ENCODE measurements around the gene ST3GAL3. TPM values are rescaled to one million over a fixed set of nuclear protein-coding genes. Genes with fewer than 3 reads are reported as not detected.

ST3GAL3 gene
- total RNA-seq, 2 experiments from 2014 or later = 23.7 to 24.3 TPM

DNA sequence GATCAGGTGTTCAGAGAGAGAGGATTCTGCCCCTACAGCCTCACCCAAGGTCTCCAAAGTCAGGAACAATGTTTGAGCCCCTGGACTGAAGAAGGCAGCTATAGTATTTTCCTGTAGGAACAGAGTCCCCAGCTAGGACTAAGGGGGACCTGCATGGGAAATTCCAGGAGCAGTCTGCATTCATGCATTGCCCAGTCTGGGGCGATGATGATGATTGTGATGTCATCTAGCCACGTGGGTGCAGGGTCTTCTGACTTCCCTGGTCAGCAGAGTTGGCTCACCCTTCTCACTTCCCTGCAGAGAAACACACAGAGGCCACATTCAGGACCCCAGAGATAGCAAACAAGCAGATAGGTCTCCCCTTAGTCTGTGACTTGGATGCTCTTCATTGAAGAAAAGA is 169.8 kb downstream of the ST3GAL3 start:
- CTCF ChIA-PET = interaction anchor here (1.6 to 2.4 kb wide), 2 partner anchors 58 kb away, joined by 3 to 5 read pairs; no protein-coding TSS in a partner anchor
- POLR2A ChIA-PET = no interaction called here
- H3K9me3 Mint-ChIP-seq = no peaks in the 10 kb centered on the region

GRCh38 chr1:43878440-43878839 is 171.1 kb downstream of the ST3GAL3 start:
- ChIA-PET POLR2A (no interaction called here), CTCF (interaction anchor here (2.4 kb wide), 1 partner anchor 57 kb away, joined by 5 read pairs; no protein-coding TSS in a partner anchor)
- no peak for DNase-seq
- Mint-ChIP-seq H3K4me1 (no peaks in the 10 kb centered on the region), H3K36me3 (ENCODE audit: low read depth) (no peaks in the 10 kb centered on the region), H3K27me3 (no peaks in the 10 kb centered on the region), H3K27ac (no peak overlapping the region), H3K9me3 (no peaks in the 10 kb centered on the region), H3K4me3 (no peak overlapping the region)

More for the DNA sequence above, 169.8 kb downstream of the ST3GAL3 start:
- Mint-ChIP-seq H3K27me3 (no peaks in the 10 kb centered on the region), H3K4me1 (no peaks in the 10 kb centered on the region), H3K27ac (no peak overlapping the region), H3K36me3 (ENCODE audit: low read depth) (no peaks in the 10 kb centered on the region), H3K4me3 (no peak overlapping the region)
- no peak for DNase-seq

GRCh38 chr1:43878854-43879253 is 171.5 kb downstream of the ST3GAL3 start:
- Mint-ChIP-seq H3K27me3 (no peaks in the 10 kb centered on the region), H3K9me3 (no peaks in the 10 kb centered on the region), H3K27ac (no peak overlapping the region), H3K36me3 (ENCODE audit: low read depth) (no peaks in the 10 kb centered on the region), H3K4me1 (no peaks in the 10 kb centered on the region), H3K4me3 (no peak overlapping the region)
- ChIA-PET POLR2A (no interaction called here), CTCF (interaction anchor here (2.4 kb wide), 1 partner anchor 56 kb away, joined by 5 read pairs; no protein-coding TSS in a partner anchor)
- no peak for DNase-seq

DNA sequence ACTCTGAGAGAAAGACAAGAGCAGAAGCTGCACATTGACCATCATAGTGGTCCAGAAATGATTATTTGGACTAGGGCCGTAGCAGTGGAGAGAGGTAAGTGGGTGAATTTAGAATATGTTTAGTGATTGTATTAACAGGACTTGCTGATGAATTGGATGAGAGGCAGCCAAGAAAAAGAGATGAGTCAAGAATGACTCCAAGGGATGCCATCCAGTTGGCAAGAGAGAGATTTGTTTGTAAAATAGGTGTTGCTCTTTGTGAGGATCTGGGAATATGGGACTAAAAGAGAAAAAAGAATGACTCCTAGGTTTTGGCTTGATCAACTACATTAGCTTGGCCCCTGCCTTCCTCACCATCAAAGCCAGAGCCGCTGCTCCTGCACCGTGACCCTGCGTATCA is 172.1 kb downstream of the ST3GAL3 start:
- ChIA-PET POLR2A (no interaction called here), CTCF (interaction anchor here (2.4 kb wide), 1 partner anchor 56 kb away, joined by 5 read pairs; no protein-coding TSS in a partner anchor)
- no peaks in the 10 kb centered on the region for H3K36me3 Mint-ChIP-seq (ENCODE audit: low read depth)
- no peaks in the 10 kb centered on the region for H3K9me3 Mint-ChIP-seq
- DNase-seq = no peak
- H3K4me1 Mint-ChIP-seq = no peaks in the 10 kb centered on the region
- no peak overlapping the region for H3K27ac Mint-ChIP-seq
- H3K4me3 Mint-ChIP-seq = no peak overlapping the region
- H3K27me3 Mint-ChIP-seq = no peaks in the 10 kb centered on the region

DNA sequence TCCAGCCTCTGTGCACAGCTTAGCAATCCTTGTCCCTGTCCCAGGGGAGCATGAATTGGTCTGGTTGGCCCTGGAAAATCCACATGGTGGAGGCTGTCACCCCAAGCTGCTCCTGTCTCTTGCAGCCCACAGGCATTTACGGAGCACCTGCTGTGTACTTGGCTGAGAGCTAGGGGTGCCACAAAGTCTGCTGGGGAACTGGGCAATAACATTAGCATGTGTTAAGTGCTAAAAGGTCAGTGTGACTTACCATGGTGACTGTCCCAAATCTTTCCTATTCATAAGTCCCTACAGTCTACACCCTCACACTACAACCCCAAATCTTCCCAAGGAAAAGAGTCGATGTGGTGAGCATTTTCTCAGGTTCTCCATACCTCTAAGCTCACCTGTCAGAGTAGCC is 172.7 kb downstream of the ST3GAL3 start:
- Mint-ChIP-seq H3K9me3 (no peaks in the 10 kb centered on the region), H3K27ac (no peak overlapping the region), H3K36me3 (ENCODE audit: low read depth) (no peaks in the 10 kb centered on the region), H3K4me1 (no peaks in the 10 kb centered on the region), H3K27me3 (no peaks in the 10 kb centered on the region), H3K4me3 (no peak overlapping the region)
- POLR2A ChIA-PET = no interaction called here
- no peak for DNase-seq
- CTCF ChIA-PET = no interaction called here

GRCh38 chr1:43880604-43881003 is 173.3 kb downstream of the ST3GAL3 start:
- H3K27me3 Mint-ChIP-seq = no peaks in the 10 kb centered on the region
- H3K27ac Mint-ChIP-seq = no peak overlapping the region
- H3K4me1 Mint-ChIP-seq = peaks cover 2% of the 10 kb centered on the region
- no peak for DNase-seq
- POLR2A ChIA-PET = no interaction called here
- H3K9me3 Mint-ChIP-seq = no peaks in the 10 kb centered on the region
- H3K36me3 Mint-ChIP-seq (ENCODE audit: low read depth) = no peaks in the 10 kb centered on the region
- CTCF ChIA-PET = no interaction called here
- H3K4me3 Mint-ChIP-seq = no peak overlapping the region

DNA sequence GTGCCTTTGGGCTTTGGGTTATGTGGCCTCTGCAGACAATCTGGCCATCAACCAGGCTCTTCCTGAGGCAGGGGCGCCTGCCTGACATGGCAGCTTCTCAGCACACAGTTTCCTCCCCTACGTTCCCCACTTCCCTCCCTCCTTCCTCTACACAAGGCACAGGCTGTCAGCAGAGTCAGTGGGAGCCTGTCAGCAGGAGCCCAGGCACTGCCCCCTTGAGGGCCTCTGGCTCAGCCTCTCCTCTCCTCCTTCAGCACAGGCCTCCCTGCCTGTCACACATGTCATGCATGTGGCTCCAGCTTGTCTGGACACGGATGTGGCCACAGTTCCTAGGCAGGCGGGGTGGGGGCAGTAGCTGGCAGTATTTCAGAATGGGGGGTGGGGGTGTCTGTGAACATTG is 174.1 kb downstream of the ST3GAL3 start:
- CTCF ChIA-PET = no interaction called here
- POLR2A ChIA-PET = no interaction called here
- no peak for DNase-seq
- H3K9me3 Mint-ChIP-seq = no peaks in the 10 kb centered on the region
- no peaks in the 10 kb centered on the region for H3K27me3 Mint-ChIP-seq
- H3K27ac Mint-ChIP-seq = no peak overlapping the region
- H3K4me1 Mint-ChIP-seq = peaks cover 4% of the 10 kb centered on the region
- H3K4me3 Mint-ChIP-seq = no peak overlapping the region
- no peaks in the 10 kb centered on the region for H3K36me3 Mint-ChIP-seq (ENCODE audit: low read depth)

DNA sequence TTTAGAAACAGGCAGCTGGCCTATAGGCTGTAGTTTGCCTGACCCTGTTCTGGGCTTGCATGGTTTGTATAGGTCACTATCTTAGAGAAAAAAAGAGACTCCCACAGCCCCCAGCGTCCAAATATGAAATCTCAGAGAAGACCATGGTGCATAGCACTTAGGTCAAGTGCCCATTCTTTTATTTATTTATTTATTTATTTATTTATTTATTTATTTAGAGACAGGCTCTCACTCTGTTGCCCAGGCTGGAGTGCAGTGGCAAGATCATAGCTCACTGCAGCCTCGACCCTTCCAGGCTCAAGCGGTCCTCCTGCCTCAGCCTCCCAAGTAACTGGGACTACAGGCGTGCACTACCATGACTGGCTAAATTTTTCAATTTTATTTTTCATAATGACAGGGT is 175.4 kb downstream of the ST3GAL3 start:
- CTCF ChIA-PET = interaction anchor here (0.6 to 1.2 kb wide), 2 partner anchors 10 to 15 kb away, joined by 3 to 4 read pairs; no protein-coding TSS in a partner anchor

GRCh38 chr1:43883321-43883720 is 176.0 kb downstream of the ST3GAL3 start:
- Mint-ChIP-seq H3K27ac (no peak overlapping the region), H3K4me1 (peaks cover 4% of the 10 kb centered on the region), H3K9me3 (no peaks in the 10 kb centered on the region), H3K27me3 (no peaks in the 10 kb centered on the region), H3K4me3 (no peak overlapping the region), H3K36me3 (ENCODE audit: low read depth) (no peaks in the 10 kb centered on the region)
- POLR2A ChIA-PET = no interaction called here
- DNase-seq = no peak
- CTCF ChIA-PET = interaction anchor here (1.2 kb wide), 1 partner anchor 15 kb away, joined by 4 read pairs; no protein-coding TSS in a partner anchor

More for the DNA sequence above, 175.4 kb downstream of the ST3GAL3 start:
- DNase-seq = no peak
- Mint-ChIP-seq H3K4me1 (peaks cover 4% of the 10 kb centered on the region), H3K4me3 (no peak overlapping the region), H3K9me3 (no peaks in the 10 kb centered on the region), H3K36me3 (ENCODE audit: low read depth) (no peaks in the 10 kb centered on the region), H3K27me3 (no peaks in the 10 kb centered on the region), H3K27ac (no peak overlapping the region)
- POLR2A ChIA-PET = no interaction called here

GRCh38 chr1:43885279-43885801 is 178.0 kb downstream of the ST3GAL3 start:
- no peaks in the 10 kb centered on the region for H3K27me3 Mint-ChIP-seq
- no peak for DNase-seq
- CTCF ChIA-PET = interaction anchor here (1.1 to 1.7 kb wide), 2 partner anchors 24 to 49 kb away, joined by 3 to 5 read pairs; no protein-coding TSS in a partner anchor
- no peaks in the 10 kb centered on the region for H3K36me3 Mint-ChIP-seq (ENCODE audit: low read depth)
- no peaks in the 10 kb centered on the region for H3K9me3 Mint-ChIP-seq
- H3K27ac Mint-ChIP-seq = no peak overlapping the region
- peaks cover 4% of the 10 kb centered on the region for H3K4me1 Mint-ChIP-seq
- H3K4me3 Mint-ChIP-seq = no peak overlapping the region
- POLR2A ChIA-PET = no interaction called here

DNA sequence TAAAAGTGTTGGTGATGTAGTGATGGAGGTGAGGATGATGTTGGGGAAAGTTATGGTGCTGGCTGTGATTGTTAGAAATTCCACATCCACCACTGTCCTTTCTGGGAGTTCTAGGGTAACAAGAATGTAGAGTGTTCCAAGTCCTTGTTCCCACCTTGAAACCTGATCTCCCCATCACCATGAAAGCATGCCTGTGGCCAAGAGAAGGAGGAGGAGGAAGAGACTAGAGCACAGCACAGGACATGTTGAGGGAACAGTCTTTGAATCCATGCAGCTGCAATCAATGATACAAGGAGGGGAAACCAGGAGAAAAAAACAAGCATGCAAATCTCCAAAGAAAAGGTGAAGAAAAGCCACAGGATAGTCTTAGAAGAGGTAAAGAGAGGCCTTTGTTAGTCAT is 180.4 kb downstream of the ST3GAL3 start:
- H3K9me3 Mint-ChIP-seq = no peaks in the 10 kb centered on the region
- no peak overlapping the region for H3K27ac Mint-ChIP-seq
- CTCF ChIA-PET = no interaction called here
- H3K4me1 Mint-ChIP-seq = peaks cover 4% of the 10 kb centered on the region
- H3K27me3 Mint-ChIP-seq = no peaks in the 10 kb centered on the region
- POLR2A ChIA-PET = no interaction called here
- no peak for DNase-seq
- H3K4me3 Mint-ChIP-seq = no peak overlapping the region
- no peaks in the 10 kb centered on the region for H3K36me3 Mint-ChIP-seq (ENCODE audit: low read depth)

- ChIA-PET POLR2A (no interaction called here), CTCF (no interaction called here)
- no peaks in the 10 kb centered on the region for H3K27me3 Mint-ChIP-seq
- H3K4me1 Mint-ChIP-seq = no peaks in the 10 kb centered on the region
- H3K9me3 Mint-ChIP-seq = no peaks in the 10 kb centered on the region
- no peak for DNase-seq
- no peak overlapping the region for H3K27ac Mint-ChIP-seq
- no peak overlapping the region for H3K4me3 Mint-ChIP-seq
- peaks cover 2% of the 10 kb centered on the region for H3K36me3 Mint-ChIP-seq (ENCODE audit: low read depth)
Measured at GRCh38 chr1:43890815-43891214, 183.5 kb downstream of the ST3GAL3 start.

- H3K27ac Mint-ChIP-seq = no peak overlapping the region
- ChIA-PET POLR2A (no interaction called here), CTCF (interaction anchor here (0.7 to 1.2 kb wide), 4 partner anchors 11 to 130 kb away, joined by 3 to 4 read pairs (median 3); no protein-coding TSS in a partner anchor)
- H3K4me1 Mint-ChIP-seq = no peaks in the 10 kb centered on the region
- no peaks in the 10 kb centered on the region for H3K27me3 Mint-ChIP-seq
- no peak overlapping the region for H3K4me3 Mint-ChIP-seq
- DNase-seq = no peak
- H3K36me3 Mint-ChIP-seq (ENCODE audit: low read depth) = peaks cover 6% of the 10 kb centered on the region
- H3K9me3 Mint-ChIP-seq = no peaks in the 10 kb centered on the region
Measured at GRCh38 chr1:43893006-43893405, 185.7 kb downstream of the ST3GAL3 start.

GRCh38 chr1:43898981-43899380 is 191.6 kb downstream of the ST3GAL3 start:
- Mint-ChIP-seq H3K9me3 (no peaks in the 10 kb centered on the region), H3K36me3 (ENCODE audit: low read depth) (peaks cover 8% of the 10 kb centered on the region), H3K27me3 (no peaks in the 10 kb centered on the region), H3K4me3 (no peak overlapping the region), H3K27ac (no peak overlapping the region), H3K4me1 (no peaks in the 10 kb centered on the region)
- ChIA-PET POLR2A (no interaction called here), CTCF (no interaction called here)
- DNase-seq = no peak
